Tibial nerve (tissue), 4 donors: ENCODE results near the gene TCEAL9. TPM values are rescaled to one million over a fixed set of nuclear protein-coding genes. Genes with fewer than 3 reads are reported as not detected.

ENCODE experiments used
- DNase-seq, 2 donors: peaks; one replicate each; pipeline ENCODE4 v3.0.0-alpha.2; 2019; ENCODE audit warnings: low spot score in 2 of 2
- H3K27ac ChIP-seq, 4 donors: fragments of 200-600 bp; sonication (generic) in 3 of 4; one replicate each; pipeline ENCODE4 v1.5.1; 2017 to 2019; ENCODE audit warnings: mild to moderate bottlenecking in 1 of 4
- H3K27me3 ChIP-seq, 2 donors: fragments of 200-600 bp; sonication (generic) in 1 of 2; one replicate each; pipeline versions ENCODE4 v1.5.1 to v1.6.0; 2017 to 2019
- H3K36me3 ChIP-seq, 3 donors: fragments of 200-600 bp; sonication (generic); one replicate each; pipeline ENCODE4 v1.5.1; 2018 to 2019
- H3K4me1 ChIP-seq, 4 donors: fragments of 200-600 bp; sonication (generic) in 3 of 4; one replicate each; pipeline ENCODE4 v1.5.1; 2017 to 2019
- H3K4me3 ChIP-seq, 4 donors: fragments of 200-600 bp; sonication (generic) in 3 of 4; one replicate each; pipeline ENCODE4 v1.5.1; 2017 to 2019; ENCODE audit warnings: mild to moderate bottlenecking in 1 of 4, moderate library complexity in 1 of 4
- H3K9me3 ChIP-seq, 4 donors: fragments of 200-600 bp; sonication (generic) in 3 of 4; one replicate each; pipeline ENCODE4 v1.5.1; 2017 to 2019
- EP300 ChIP-seq, 2 donors: sonication (generic); formaldehyde crosslinking; IDR thresholded peaks; one replicate each; pipeline ENCODE4 v1.6.1; 2017; ENCODE audit warnings: antibody characterized with exemption in 2 of 2, mild to moderate bottlenecking in 1 of 2
- POLR2A ChIP-seq, 2 donors: fragments of 450-650 bp; IDR thresholded peaks; one replicate each; pipeline ENCODE4 v1.6.1; 2017; ENCODE audit warnings: antibody characterized with exemption in 2 of 2, mild to moderate bottlenecking in 2 of 2, moderate library complexity in 2 of 2
- WGBS, 2 donors: methylation state at CpG; one replicate each; pipeline ENCODE4 v1.1.5; 2018; 5-methylcytosine and 5-hydroxymethylcytosine counted together
- small RNA-seq: library from RNA; depleted of rRNA; stranded (forward); fragments of <200 nt; gene quantifications from one replicate; pipeline ENCODE3, GENCODE V24; 2016
- total RNA-seq, 4 donors: library from RNA; depleted of rRNA; stranded (reverse); fragments of >200 nt; gene quantifications; one replicate each; pipeline ENCODE4 v1.1.0, GENCODE V29; 2016
- TF ChIP-seq, protein P1 (sequence below), 5 experiments: fragments of 200-600 bp in 3 of 5; fragments of 450-650 bp in 2 of 5; sonication (generic) in 3 of 5; IDR thresholded peaks; one replicate each; pipeline ENCODE4 v1.5.1; 2016 to 2019; ENCODE audit warnings: antibody characterized with exemption in 5 of 5, mild to moderate bottlenecking in 3 of 5, moderate library complexity in 2 of 5

Gene TCEAL9
- total RNA-seq, 4 donors from 2014 or later: 49.2 to 114 (median 55.4) TPM

- Histone ChIP-seq H3K4me1 (peaks cover 0 to 4% (median 2%) of the 10 kb centered on the region in 4 donors), H3K4me3 (peak overlapping the region; percentile 26 to 56 (median 32)), H3K27ac (peak overlapping the region in 2 of 4 donors; percentile 12 to 81), H3K27me3 (peaks cover 0 to 11% of the 10 kb centered on the region in 2 donors), H3K9me3 (no peaks in the 10 kb centered on the region), H3K36me3 (no peaks in the 10 kb centered on the region)
- peak; percentile 29 to 64 for DNase-seq
- 2 to 32% methylated on average over 8 to 19 of the region's 19 CpGs for whole genome bisulfite sequencing, 2 donors
- TF ChIP-seq POLR2A (IDR thresholded peaks at IDR 0.05) (peak in 1 of 2 donors; percentile 35), EP300 (IDR thresholded peaks at IDR 0.05) (peak in 1 of 2 donors; percentile 45)
- TF ChIP-seq, protein P1, sequence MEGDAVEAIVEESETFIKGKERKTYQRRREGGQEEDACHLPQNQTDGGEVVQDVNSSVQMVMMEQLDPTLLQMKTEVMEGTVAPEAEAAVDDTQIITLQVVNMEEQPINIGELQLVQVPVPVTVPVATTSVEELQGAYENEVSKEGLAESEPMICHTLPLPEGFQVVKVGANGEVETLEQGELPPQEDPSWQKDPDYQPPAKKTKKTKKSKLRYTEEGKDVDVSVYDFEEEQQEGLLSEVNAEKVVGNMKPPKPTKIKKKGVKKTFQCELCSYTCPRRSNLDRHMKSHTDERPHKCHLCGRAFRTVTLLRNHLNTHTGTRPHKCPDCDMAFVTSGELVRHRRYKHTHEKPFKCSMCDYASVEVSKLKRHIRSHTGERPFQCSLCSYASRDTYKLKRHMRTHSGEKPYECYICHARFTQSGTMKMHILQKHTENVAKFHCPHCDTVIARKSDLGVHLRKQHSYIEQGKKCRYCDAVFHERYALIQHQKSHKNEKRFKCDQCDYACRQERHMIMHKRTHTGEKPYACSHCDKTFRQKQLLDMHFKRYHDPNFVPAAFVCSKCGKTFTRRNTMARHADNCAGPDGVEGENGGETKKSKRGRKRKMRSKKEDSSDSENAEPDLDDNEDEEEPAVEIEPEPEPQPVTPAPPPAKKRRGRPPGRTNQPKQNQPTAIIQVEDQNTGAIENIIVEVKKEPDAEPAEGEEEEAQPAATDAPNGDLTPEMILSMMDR (IDR thresholded peaks at IDR 0.05): no peak
Measured at GRCh38 chrX:103404231-103405008, 48.1 kb downstream of the TCEAL9 start.

GRCh38 chrX:103405009-103405333 is 48.7 kb downstream of the TCEAL9 start:
- WGBS, 2 donors: 0 to 28% methylated on average over 7 of the region's 7 CpGs
- H3K4me1 ChIP-seq: peaks cover 0 to 4% (median 2%) of the 10 kb centered on the region in 4 donors
- no peak for DNase-seq
- H3K9me3 ChIP-seq: no peaks in the 10 kb centered on the region
- H3K27ac ChIP-seq: peak overlapping the region in 2 of 4 donors; percentile 12 to 81
- H3K4me3 ChIP-seq: peak overlapping the region; percentile 26 to 56 (median 32)
- peaks cover 0 to 10% of the 10 kb centered on the region in 2 donors for H3K27me3 ChIP-seq
- TF ChIP-seq EP300 (IDR thresholded peaks at IDR 0.05) (no peak), POLR2A (IDR thresholded peaks at IDR 0.05) (no peak)
- TF ChIP-seq, protein P1 (IDR thresholded peaks at IDR 0.05): no peak
- no peaks in the 10 kb centered on the region for H3K36me3 ChIP-seq

DNA sequence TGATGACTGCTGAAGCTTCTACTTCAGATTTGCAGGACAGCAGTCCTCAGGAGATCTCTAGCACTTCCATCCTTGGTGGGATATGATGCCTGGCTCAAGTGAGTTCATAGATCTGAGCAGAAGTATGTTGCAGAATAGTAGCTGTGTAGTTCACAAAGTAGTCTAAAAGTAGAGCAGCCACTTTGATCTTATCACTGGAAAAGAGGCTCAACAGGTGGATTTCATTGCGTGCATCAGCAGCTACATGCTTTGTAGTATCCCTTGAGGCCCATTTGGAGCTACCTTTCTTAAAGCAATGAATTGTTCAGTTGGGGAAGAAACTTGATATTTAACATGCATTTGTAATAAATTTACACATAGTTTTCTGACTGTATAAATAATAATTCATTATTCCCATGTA is 50.0 kb downstream of the TCEAL9 start:
- Histone ChIP-seq H3K36me3 (no peaks in the 10 kb centered on the region), H3K4me1 (peaks cover 0 to 4% (median 2%) of the 10 kb centered on the region in 4 donors), H3K9me3 (no peaks in the 10 kb centered on the region), H3K27ac (no peak overlapping the region), H3K27me3 (peaks cover 0 to 10% of the 10 kb centered on the region in 2 donors), H3K4me3 (no peak overlapping the region)
- TF ChIP-seq POLR2A (IDR thresholded peaks at IDR 0.05) (no peak), EP300 (IDR thresholded peaks at IDR 0.05) (no peak)
- TF ChIP-seq, protein P1 (IDR thresholded peaks at IDR 0.05): no peak
- DNase-seq: no peak
- WGBS, 2 donors: 74 to 87% methylated on average over 1 of the region's 1 CpG

GRCh38 chrX:103407776-103408175 is 51.5 kb downstream of the TCEAL9 start:
- H3K36me3 ChIP-seq: no peaks in the 10 kb centered on the region
- TF ChIP-seq POLR2A (IDR thresholded peaks at IDR 0.05) (no peak), EP300 (IDR thresholded peaks at IDR 0.05) (no peak)
- DNase-seq: no peak
- H3K4me1 ChIP-seq: peaks cover 0 to 4% (median 2%) of the 10 kb centered on the region in 4 donors
- H3K4me3 ChIP-seq: no peak overlapping the region
- H3K27ac ChIP-seq: no peak overlapping the region
- H3K9me3 ChIP-seq: no peaks in the 10 kb centered on the region
- 87 to 91% methylated on average over 2 of the region's 2 CpGs for WGBS, 2 donors
- peaks cover 0 to 10% of the 10 kb centered on the region in 2 donors for H3K27me3 ChIP-seq

Small RNA genes within 50 kb of the gene (small RNA-seq; reads per million reads assigned to genes)
- gene Z92846.1: not detected

Other genes starting within 250 kb of the TCEAL9 start
- gene BEX4, start 141.4 kb upstream of the TCEAL9 start, total RNA-seq: 10 to 100 TPM; 25.3 to 39.3 (median 29.7) TPM
- 10 to 100 TPM; 39.9 to 69.1 (median 59.1) TPM for gene TCEAL8, start 101.4 kb upstream of the TCEAL9 start, total RNA-seq
- not detected for gene TCEAL5, start 79.8 kb upstream of the TCEAL9 start, total RNA-seq
- 1 to 10 TPM in 2 of 4 donors, under 1 TPM in 1, not detected in 1; 0.87 to 4.8 (median 1.2) TPM for gene BEX2, start 45.5 kb upstream of the TCEAL9 start, total RNA-seq
- gene TCEAL7, start 26.3 kb upstream of the TCEAL9 start, total RNA-seq: 10 to 100 TPM in 1 of 4 donors, 1 to 10 TPM in 3; 6.1 to 15.9 (median 8.2) TPM
- 100 to 1,000 TPM; 121 to 211 (median 202) TPM for gene BEX3, start 20.0 kb downstream of the TCEAL9 start, total RNA-seq
- 1 to 10 TPM in 3 of 4 donors, under 1 TPM in 1; 0.39 to 8.7 (median 3.4) TPM for gene RAB40A, start 163.0 kb downstream of the TCEAL9 start, total RNA-seq
- 100 to 1,000 TPM; 164 to 453 (median 204) TPM for gene TCEAL4, start 229.0 kb downstream of the TCEAL9 start, total RNA-seq